Ovary (tissue), 9 donors: ENCODE measurements around the gene FAM217A. TPM values are rescaled to one million over a fixed set of nuclear protein-coding genes. Genes with fewer than 3 reads are reported as not detected.

Experiments
- DNase-seq, 5 donors: peaks; one replicate each; pipeline ENCODE4 v3.0.0-alpha.2; 2019 to 2020
- H3K27ac ChIP-seq, 2 donors: fragments of 200-600 bp; one replicate each; pipeline versions ENCODE4 v1.5.1 to v1.8.0; 2019 to 2022
- H3K27me3 ChIP-seq: fragments of 200-600 bp; one replicate; pipeline ENCODE4 v1.8.0; 2022
- H3K36me3 ChIP-seq: fragments of 200-600 bp; sonication (generic); one replicate; pipeline ENCODE4 v1.5.1; 2019
- H3K4me1 ChIP-seq: one replicate; pipeline ENCODE4 v1.8.1; 2013; ENCODE audit warnings: mild to moderate bottlenecking, moderate library complexity; ENCODE audit not compliant: insufficient read depth
- H3K4me3 ChIP-seq: fragments of 200-600 bp; sonication (generic); one replicate; pipeline ENCODE4 v1.5.1; 2017
- H3K9me3 ChIP-seq, 2 donors: fragments of 200-600 bp in 1 of 2; sonication (generic) in 1 of 2; one replicate each; pipeline versions ENCODE4 v1.5.1 to v1.8.1; 2013 to 2019; ENCODE audit warnings: mild to moderate bottlenecking in 1 of 2, moderate library complexity in 1 of 2
- CTCF ChIP-seq, 3 donors: fragments of 450-650 bp in 2 of 3; fragments of 200-600 bp in 1 of 3; IDR thresholded peaks; one replicate each; pipeline versions ENCODE4 v1.5.1 to v1.8.0; 2016 to 2022; ENCODE audit warnings: antibody characterized with exemption in 3 of 3, mild to moderate bottlenecking in 1 of 3
- EP300 ChIP-seq: sonication (generic); formaldehyde crosslinking; IDR thresholded peaks from one replicate; pipeline ENCODE4 v1.6.1; 2017; ENCODE audit warnings: antibody characterized with exemption
- POLR2A ChIP-seq: fragments of 450-650 bp; IDR thresholded peaks from one replicate; pipeline ENCODE4 v1.6.1; 2017; ENCODE audit warnings: antibody characterized with exemption, mild to moderate bottlenecking, moderate library complexity
- WGBS, 3 donors: extraction: QIAGEN DNeasy Blood & Tissue Kit in 1 of 3; methylation state at CpG; one replicate each; pipeline versions ENCODE4 v1.1.5 to v1.1.7; 2013 to 2017; 5-methylcytosine and 5-hydroxymethylcytosine counted together
- intact Hi-C, 4 donors: fragments of 100-400 bp; cut with DNase I; formaldehyde crosslinking; loops; one replicate each; pipeline versions ENCODE4 v1.11.0 to v1.15.1; 2022 to 2023
- polyA plus RNA-seq, 2 donors: library from polyadenylated mRNA; stranded (reverse); fragments of 200-250 nt in 1 of 2; fragments of 350-450 nt in 1 of 2; fragmentation: Illumina TruSeq in 1 of 2; extraction: RNeasy Lipid Tissue Mini Kit (QIAGEN cat#74804) in 1 of 2; gene quantifications; one replicate each; pipeline ENCODE4 v1.2.3, GENCODE V29; 2013 to 2014
- total RNA-seq, 7 donors: library from RNA; depleted of rRNA in 2 of 7; stranded (reverse); fragments of >200 nt in 2 of 7; fragmentation: NEBNext Ultra II Directional in 3 of 7; extraction: Animal tissue kit (Norgen Biotek cat#: 25700) in 3 of 7; gene quantifications; one replicate each; pipeline versions ENCODE4 v1.1.0 to v1.2.4, GENCODE V29; 2016 to 2023
- donor health status: DM: no; HTN: no; CAD: no; lungs with moderate emphysema.
- donor health status: DM: no; HTN: no; CAD: no.
- donor health status: Bipolar disorder and iron deficiency.
- donor health status: DM: yes; HTN: yes; CAD: no.
- donor health status: DM: no; HTN: no; CAD: no.
- donor health status: DM: yes; HTN: yes; CAD: no.

Gene FAM217A
- total and polyA plus RNA-seq, 9 donors: not detected

DNA sequence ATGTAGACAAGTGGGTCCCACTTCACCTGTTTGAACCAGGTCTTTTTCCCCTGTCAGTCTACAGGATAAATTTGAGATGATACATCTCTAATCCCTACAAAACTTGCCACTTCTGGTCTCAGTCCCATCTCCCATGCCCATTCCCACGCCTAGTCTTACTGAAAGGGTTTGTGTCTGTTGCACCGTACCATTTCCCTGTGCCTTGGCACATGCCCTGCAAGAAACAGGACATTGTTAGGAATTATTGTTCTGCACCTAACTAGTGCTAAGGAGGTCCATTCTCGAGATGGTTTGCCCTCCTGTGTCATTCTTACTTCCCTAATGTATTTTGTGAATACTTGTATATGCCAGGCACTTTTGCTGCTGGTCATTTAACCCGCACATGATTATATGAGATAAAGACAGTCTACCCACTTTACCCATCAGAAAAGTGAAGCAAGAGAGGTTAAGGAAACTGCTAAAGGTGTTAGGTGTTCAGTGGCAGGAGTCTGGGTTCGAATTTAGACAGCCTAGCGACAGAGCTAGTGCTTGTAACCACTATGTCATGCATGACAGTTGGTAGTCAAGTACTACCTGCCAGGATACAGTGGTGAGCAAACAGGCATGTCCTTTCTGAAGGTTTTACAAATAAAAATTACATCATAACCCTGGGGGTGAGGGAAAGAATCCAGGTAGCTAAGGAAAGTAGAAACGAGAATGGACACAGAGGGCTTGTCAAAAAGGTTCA, 12.7 kb downstream of the FAM217A start:
- intact Hi-C loops: no loop called here
- 69 to 76% (median 75%) methylated on average over 7 of the region's 7 CpGs for WGBS, 3 donors
- Histone ChIP-seq H3K9me3 (no peaks in the 10 kb centered on the region), H3K27ac (no peak overlapping the region), H3K4me1 (no peaks in the 10 kb centered on the region), H3K4me3 (no peak overlapping the region), H3K27me3 (no peaks in the 10 kb centered on the region), H3K36me3 (no peaks in the 10 kb centered on the region)
- TF ChIP-seq POLR2A: no peak
- DNase-seq: no peak

- Histone ChIP-seq H3K27ac (no peak overlapping the region), H3K4me1 (no peaks in the 10 kb centered on the region), H3K9me3 (no peaks in the 10 kb centered on the region), H3K4me3 (no peak overlapping the region), H3K27me3 (no peaks in the 10 kb centered on the region), H3K36me3 (no peaks in the 10 kb centered on the region)
- intact Hi-C loops: loop anchor here in 1 of 4 donors (10.0 kb wide), 1 partner anchor 96 kb away; no protein-coding TSS in a partner anchor
- WGBS, 3 donors: 85 to 89% (median 85%) methylated on average over 4 of the region's 4 CpGs
- TF ChIP-seq CTCF (IDR thresholded peaks at IDR 0.05) (no peak), POLR2A (no peak), EP300 (no peak)
- no peak for DNase-seq
Measured at GRCh38 chr6:4059115-4059777, 19.7 kb downstream of the FAM217A start.

DNA sequence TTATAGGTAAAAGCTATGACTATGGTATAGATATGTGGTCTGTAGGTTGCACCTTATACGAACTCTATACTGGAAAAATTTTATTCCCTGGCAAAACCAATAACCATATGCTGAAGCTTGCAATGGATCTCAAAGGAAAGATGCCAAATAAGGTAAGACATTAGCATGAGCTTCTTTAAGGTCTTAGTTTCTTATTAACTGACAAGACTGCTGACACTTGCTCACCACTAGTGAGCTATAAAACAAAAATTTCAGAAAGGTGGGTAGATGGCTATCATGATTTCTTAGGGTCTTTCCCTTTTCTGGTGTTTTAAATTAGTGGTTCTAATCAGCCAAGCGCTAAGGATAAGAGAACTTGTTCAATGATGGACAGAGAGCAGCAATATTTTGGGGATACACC, 21.9 kb downstream of the FAM217A start:
- no peaks in the 10 kb centered on the region for H3K27me3 ChIP-seq
- no peak overlapping the region for H3K27ac ChIP-seq
- no peak for DNase-seq
- TF ChIP-seq CTCF (IDR thresholded peaks at IDR 0.05): no peak
- TF ChIP-seq POLR2A: no peak
- no peak for TF ChIP-seq EP300
- H3K9me3 ChIP-seq: no peaks in the 10 kb centered on the region
- 92 to 98% (median 94%) methylated on average over 2 of the region's 2 CpGs for WGBS, 3 donors
- no peaks in the 10 kb centered on the region for H3K36me3 ChIP-seq
- H3K4me3 ChIP-seq: no peak overlapping the region
- no peaks in the 10 kb centered on the region for H3K4me1 ChIP-seq
- intact Hi-C loops: loop anchor here in 1 of 4 donors (10.0 kb wide), 1 partner anchor 98 kb away; no protein-coding TSS in a partner anchor

GRCh38 chr6:4055420-4056041, 23.4 kb downstream of the FAM217A start:
- intact Hi-C loops: loop anchor here in 1 of 4 donors (10.0 kb wide), 1 partner anchor 99 kb away; no protein-coding TSS in a partner anchor
- WGBS, 3 donors: 32 to 35% (median 34%) methylated on average over 2 of the region's 2 CpGs
- H3K27ac ChIP-seq: no peak overlapping the region
- no peaks in the 10 kb centered on the region for H3K36me3 ChIP-seq
- no peak for DNase-seq
- H3K9me3 ChIP-seq: no peaks in the 10 kb centered on the region
- H3K4me3 ChIP-seq: no peak overlapping the region
- no peak for TF ChIP-seq EP300
- peak in 1 of 3 donors; percentile 24 for TF ChIP-seq CTCF (IDR thresholded peaks at IDR 0.05)
- no peaks in the 10 kb centered on the region for H3K27me3 ChIP-seq
- no peaks in the 10 kb centered on the region for H3K4me1 ChIP-seq
